HEK293 (cell line): Measurements from ENCODE around the gene SENP7.

ENCODE experiments used
- CTCF ChIA-PET: fragments of 350-600 bp; formaldehyde crosslinking; extraction: SDS; loops from one replicate; lab custom pipeline; 2021; ENCODE audit warnings: antibody characterized with exemption; lab: Yijun Ruan, JAX
- POLR2A ChIA-PET: fragments of 300-600 bp; formaldehyde crosslinking; extraction: SDS; loops from one replicate; lab custom pipeline; 2020; ENCODE audit warnings: antibody characterized with exemption, inconsistent platforms; lab: Yijun Ruan, JAX
- H3K27ac ChIP-seq: fragments of 200-500 bp; sonication (Bioruptor generic); 2 replicates; pipeline ENCODE4 v1.5.1; 2014; ENCODE audit warnings: low read depth, low read length, control low read depth, inconsistent platforms; ENCODE audit errors: extremely low read depth
- H3K36me3 ChIP-seq, 2 experiments: fragments of 200-500 bp in 1 of 2; sonication (Bioruptor generic) in 1 of 2; 1 replicate in 1 of 2; 2 replicates in 1 of 2; pipeline ENCODE4 v1.5.1; 2014 to 2017; ENCODE audit warnings: inconsistent platforms in 2 of 2, low read length in 2 of 2; ENCODE audit not compliant: control insufficient read depth in 2 of 2, insufficient read depth in 1 of 2
- H3K4me1 ChIP-seq: fragments of 200-500 bp; sonication (Bioruptor generic); 2 replicates; pipeline ENCODE4 v1.5.1; 2014; ENCODE audit warnings: mild to moderate bottlenecking, low read length, inconsistent platforms; ENCODE audit not compliant: control insufficient read depth, insufficient read depth
- H3K4me3 ChIP-seq: 2 replicates; pipeline ENCODE4 v1.5.1; 2011; ENCODE audit warnings: low read depth, mild to moderate bottlenecking, control low read depth, low read length, moderate library complexity
- H3K9me3 ChIP-seq: fragments of 200-500 bp; sonication (Bioruptor generic); 2 replicates; pipeline ENCODE4 v1.5.1; 2014; ENCODE audit warnings: low read depth, low read length, inconsistent platforms; ENCODE audit not compliant: control insufficient read depth, insufficient read depth
- BCL11A ChIP-seq: fragments of 450-650 bp; formaldehyde crosslinking; IDR thresholded peaks from 2 replicates; pipeline ENCODE4 v1.5.1; 2016; ENCODE audit warnings: low read depth, missing biosample characterization, missing genetic modification characterization
- BCL11B ChIP-seq: fragments of 450-650 bp; formaldehyde crosslinking; IDR thresholded peaks from 2 replicates; pipeline ENCODE4 v1.5.1; 2016; ENCODE audit warnings: low read depth, missing biosample characterization, missing genetic modification characterization
- FEZF1 ChIP-seq: fragments of 450-650 bp; formaldehyde crosslinking; IDR thresholded peaks from 2 replicates; pipeline ENCODE4 v1.5.1; 2016; ENCODE audit warnings: missing biosample characterization, missing genetic modification characterization
- IKZF3 ChIP-seq: fragments of 450-650 bp; IDR thresholded peaks from 2 replicates; pipeline ENCODE4 v1.5.0; 2018; ENCODE audit warnings: missing biosample characterization, mild to moderate bottlenecking, missing genetic modification characterization, moderate library complexity
- KLF10 ChIP-seq: fragments of 450-650 bp; IDR thresholded peaks from 2 replicates; pipeline ENCODE4 v1.5.1; 2018; ENCODE audit warnings: missing biosample characterization, mild to moderate bottlenecking, missing genetic modification characterization
- PRDM1 ChIP-seq: fragments of 450-650 bp; formaldehyde crosslinking; IDR thresholded peaks from 2 replicates; pipeline ENCODE4; 2016; ENCODE audit warnings: missing biosample characterization, missing genetic modification characterization
- SCRT1 ChIP-seq: fragments of 450-650 bp; formaldehyde crosslinking; IDR thresholded peaks from 2 replicates; pipeline ENCODE4 v1.5.1; 2016; ENCODE audit warnings: missing biosample characterization, missing genetic modification characterization, borderline replicate concordance
- SCRT2 ChIP-seq: fragments of 450-650 bp; formaldehyde crosslinking; IDR thresholded peaks from 2 replicates; pipeline ENCODE4 v1.5.1; 2016; ENCODE audit warnings: missing biosample characterization, missing genetic modification characterization
- TRIM28 ChIP-seq: IDR thresholded peaks from 2 replicates; pipeline ENCODE4 v1.6.1; 2011; ENCODE audit warnings: low read length, control low read depth, borderline replicate concordance
- ZEB2 ChIP-seq: fragments of 450-650 bp; formaldehyde crosslinking; IDR thresholded peaks from 2 replicates; pipeline ENCODE4 v1.5.1; 2016; ENCODE audit warnings: missing biosample characterization, missing genetic modification characterization
- ZNF157 ChIP-seq: fragments of 450-650 bp; formaldehyde crosslinking; IDR thresholded peaks from 2 replicates; pipeline ENCODE4 v1.5.1; 2016; ENCODE audit warnings: missing biosample characterization, missing genetic modification characterization
- ZNF211 ChIP-seq: fragments of 450-650 bp; formaldehyde crosslinking; IDR thresholded peaks from 2 replicates; pipeline ENCODE4 v1.5.1; 2016; ENCODE audit warnings: low read depth, missing biosample characterization, missing genetic modification characterization
- ZNF274 ChIP-seq, 2 experiments: fragments of 200-500 bp in 1 of 2; fragments of 450-650 bp in 1 of 2; sonication (Bioruptor generic) in 1 of 2; formaldehyde crosslinking in 1 of 2; IDR thresholded peaks; 2 replicates each; pipeline versions ENCODE4 v1.5.1 to v1.6.1; 2014 to 2016; ENCODE audit warnings: borderline replicate concordance in 1 of 2, inconsistent platforms in 1 of 2, low read length in 1 of 2, missing biosample characterization in 1 of 2, missing genetic modification characterization in 1 of 2
- ZNF324 ChIP-seq: fragments of 450-650 bp; formaldehyde crosslinking; IDR thresholded peaks from 2 replicates; pipeline ENCODE4 v1.5.1; 2016; ENCODE audit warnings: missing biosample characterization, missing genetic modification characterization
- ZNF350 ChIP-seq: fragments of 450-650 bp; formaldehyde crosslinking; IDR thresholded peaks from 2 replicates; pipeline ENCODE4 v1.5.0; 2017; ENCODE audit warnings: missing biosample characterization, mild to moderate bottlenecking, missing genetic modification characterization
- ZNF354C ChIP-seq: fragments of 450-650 bp; formaldehyde crosslinking; IDR thresholded peaks from 2 replicates; pipeline ENCODE4 v1.5.1; 2016; ENCODE audit warnings: missing biosample characterization, missing genetic modification characterization, low read depth, borderline replicate concordance
- ZNF501 ChIP-seq: fragments of 450-650 bp; formaldehyde crosslinking; IDR thresholded peaks from 2 replicates; pipeline ENCODE4 v1.5.1; 2016; ENCODE audit warnings: missing biosample characterization, missing genetic modification characterization
- ZNF555 ChIP-seq: fragments of 450-650 bp; formaldehyde crosslinking; conservative IDR thresholded peaks from 2 replicates; pipeline ENCODE4 v1.5.1; 2017; ENCODE audit warnings: missing biosample characterization, mild to moderate bottlenecking, missing genetic modification characterization, inconsistent platforms
- ZNF626 ChIP-seq: fragments of 450-650 bp; sonication (Bioruptor Pico); formaldehyde crosslinking; IDR thresholded peaks from 2 replicates; pipeline ENCODE4 v1.5.1; 2018; ENCODE audit warnings: missing biosample characterization, missing genetic modification characterization, inconsistent platforms
- ZNF704 ChIP-seq: fragments of 450-650 bp; formaldehyde crosslinking; IDR thresholded peaks from 2 replicates; pipeline ENCODE4 v1.5.1; 2016; ENCODE audit warnings: missing biosample characterization, missing genetic modification characterization
- ZSCAN4 ChIP-seq: fragments of 450-650 bp; formaldehyde crosslinking; IDR thresholded peaks from 2 replicates; pipeline ENCODE4 v1.5.1; 2017; ENCODE audit warnings: missing biosample characterization, missing genetic modification characterization
- TF ChIP-seq, protein P1 (sequence below): fragments of 450-650 bp; formaldehyde crosslinking; IDR thresholded peaks from 2 replicates; pipeline ENCODE4 v1.5.1; 2017; ENCODE audit warnings: missing biosample characterization, mild to moderate bottlenecking, missing genetic modification characterization, moderate library complexity
- TF ChIP-seq, protein P2 (sequence below): fragments of 450-650 bp; formaldehyde crosslinking; conservative IDR thresholded peaks from 2 replicates; pipeline ENCODE4 v1.5.1; 2016; ENCODE audit warnings: low read depth, missing biosample characterization, missing genetic modification characterization
- TF ChIP-seq, protein P3 (sequence below): sonication (generic); formaldehyde crosslinking; IDR thresholded peaks from 2 replicates; pipeline ENCODE4 v1.8.1; 2022; ENCODE audit warnings: mild to moderate bottlenecking, moderate library complexity, missing genetic modification reagents

The SENP7 gene

DNA sequence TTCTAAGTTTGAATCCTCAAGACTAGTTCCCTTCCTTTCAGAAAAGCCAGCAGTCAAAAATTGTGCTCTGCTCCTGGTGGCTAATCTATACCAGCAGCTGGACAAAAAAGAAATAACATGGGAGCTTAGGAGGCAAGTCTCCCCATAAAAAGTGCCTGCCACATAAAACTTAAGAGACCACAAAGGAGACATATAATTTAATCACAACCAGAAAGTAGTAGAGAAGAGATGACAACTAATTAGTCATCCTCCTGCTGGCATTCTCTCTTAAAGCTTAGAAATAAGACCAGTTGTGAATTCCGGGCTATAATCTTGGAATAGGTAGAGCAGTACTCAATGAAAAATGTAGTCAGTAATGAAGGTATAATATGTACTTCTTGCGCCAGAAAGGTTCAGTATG is 172.4 kb downstream of the SENP7 start:
- H3K4me1 ChIP-seq: no peaks in the 10 kb centered on the region
- POLR2A ChIA-PET: no interaction called here
- H3K9me3 ChIP-seq: no peaks in the 10 kb centered on the region
- CTCF ChIA-PET: no interaction called here
- H3K27ac ChIP-seq: no peak overlapping the region
- TF ChIP-seq ZNF555 (tag by site-specific recombination): no peak
- no peak for TF ChIP-seq ZEB2 (tag by site-specific recombination)
- TF ChIP-seq ZNF274 (IDR thresholded peaks at IDR 0.05; ENCODE audit: low read length): no peak
- TF ChIP-seq ZNF274 (tag by site-specific recombination; IDR thresholded peaks at IDR 0.05; ENCODE audit: borderline replicate concordance): no peak
- TF ChIP-seq ZNF501 (tag by site-specific recombination): no peak
- no peak for TF ChIP-seq ZNF704 (tag by site-specific recombination)
- TF ChIP-seq ZNF350 (tag by site-specific recombination): no peak
- TF ChIP-seq BCL11B: no peak
- TF ChIP-seq PRDM1 (tag by site-specific recombination): no peak
- no peak for TF ChIP-seq SCRT1
- TF ChIP-seq IKZF3 (tag by site-specific recombination): no peak
- TF ChIP-seq TRIM28: no peak
- TF ChIP-seq, protein P1, sequence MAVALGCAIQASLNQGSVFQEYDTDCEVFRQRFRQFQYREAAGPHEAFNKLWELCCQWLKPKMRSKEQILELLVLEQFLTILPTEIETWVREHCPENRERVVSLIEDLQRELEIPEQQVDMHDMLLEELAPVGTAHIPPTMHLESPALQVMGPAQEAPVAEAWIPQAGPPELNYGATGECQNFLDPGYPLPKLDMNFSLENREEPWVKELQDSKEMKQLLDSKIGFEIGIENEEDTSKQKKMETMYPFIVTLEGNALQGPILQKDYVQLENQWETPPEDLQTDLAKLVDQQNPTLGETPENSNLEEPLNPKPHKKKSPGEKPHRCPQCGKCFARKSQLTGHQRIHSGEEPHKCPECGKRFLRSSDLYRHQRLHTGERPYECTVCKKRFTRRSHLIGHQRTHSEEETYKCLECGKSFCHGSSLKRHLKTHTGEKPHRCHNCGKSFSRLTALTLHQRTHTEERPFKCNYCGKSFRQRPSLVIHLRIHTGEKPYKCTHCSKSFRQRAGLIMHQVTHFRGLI (tag by site-specific recombination): no peak
- no peak for TF ChIP-seq ZNF626
- TF ChIP-seq ZSCAN4 (tag by site-specific recombination): no peak
- no peak for TF ChIP-seq KLF10 (tag by site-specific recombination)
- no peak for TF ChIP-seq BCL11A
- TF ChIP-seq, protein P2, sequence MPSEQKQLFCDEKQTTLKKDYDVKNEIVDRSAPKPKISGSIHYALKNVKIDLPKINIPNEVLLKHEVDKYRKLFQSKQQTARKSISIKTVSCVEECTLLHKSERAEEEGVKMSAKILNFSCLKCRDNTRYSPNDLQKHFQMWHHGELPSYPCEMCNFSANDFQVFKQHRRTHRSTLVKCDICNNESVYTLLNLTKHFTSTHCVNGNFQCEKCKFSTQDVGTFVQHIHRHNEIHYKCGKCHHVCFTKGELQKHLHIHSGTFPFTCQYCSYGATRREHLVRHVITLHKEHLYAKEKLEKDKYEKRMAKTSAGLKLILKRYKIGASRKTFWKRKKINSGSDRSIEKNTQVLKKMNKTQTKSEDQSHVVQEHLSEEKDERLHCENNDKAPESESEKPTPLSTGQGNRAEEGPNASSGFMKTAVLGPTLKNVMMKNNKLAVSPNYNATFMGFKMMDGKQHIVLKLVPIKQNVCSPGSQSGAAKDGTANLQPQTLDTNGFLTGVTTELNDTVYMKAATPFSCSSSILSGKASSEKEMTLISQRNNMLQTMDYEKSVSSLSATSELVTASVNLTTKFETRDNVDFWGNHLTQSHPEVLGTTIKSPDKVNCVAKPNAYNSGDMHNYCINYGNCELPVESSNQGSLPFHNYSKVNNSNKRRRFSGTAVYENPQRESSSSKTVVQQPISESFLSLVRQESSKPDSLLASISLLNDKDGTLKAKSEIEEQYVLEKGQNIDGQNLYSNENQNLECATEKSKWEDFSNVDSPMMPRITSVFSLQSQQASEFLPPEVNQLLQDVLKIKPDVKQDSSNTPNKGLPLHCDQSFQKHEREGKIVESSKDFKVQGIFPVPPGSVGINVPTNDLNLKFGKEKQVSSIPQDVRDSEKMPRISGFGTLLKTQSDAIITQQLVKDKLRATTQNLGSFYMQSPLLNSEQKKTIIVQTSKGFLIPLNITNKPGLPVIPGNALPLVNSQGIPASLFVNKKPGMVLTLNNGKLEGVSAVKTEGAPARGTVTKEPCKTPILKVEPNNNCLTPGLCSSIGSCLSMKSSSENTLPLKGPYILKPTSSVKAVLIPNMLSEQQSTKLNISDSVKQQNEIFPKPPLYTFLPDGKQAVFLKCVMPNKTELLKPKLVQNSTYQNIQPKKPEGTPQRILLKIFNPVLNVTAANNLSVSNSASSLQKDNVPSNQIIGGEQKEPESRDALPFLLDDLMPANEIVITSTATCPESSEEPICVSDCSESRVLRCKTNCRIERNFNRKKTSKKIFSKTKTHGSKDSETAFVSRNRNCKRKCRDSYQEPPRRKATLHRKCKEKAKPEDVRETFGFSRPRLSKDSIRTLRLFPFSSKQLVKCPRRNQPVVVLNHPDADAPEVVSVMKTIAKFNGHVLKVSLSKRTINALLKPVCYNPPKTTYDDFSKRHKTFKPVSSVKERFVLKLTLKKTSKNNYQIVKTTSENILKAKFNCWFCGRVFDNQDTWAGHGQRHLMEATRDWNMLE (tag by site-specific recombination): no peak
- no peak for TF ChIP-seq ZNF157
- no peak overlapping the region for H3K4me3 ChIP-seq
- no peaks in the 10 kb centered on the region for H3K36me3 ChIP-seq

- Histone ChIP-seq H3K9me3 (no peaks in the 10 kb centered on the region), H3K4me1 (no peaks in the 10 kb centered on the region), H3K27ac (no peak overlapping the region), H3K36me3 (no peaks in the 10 kb centered on the region), H3K4me3 (no peak overlapping the region)
- ChIA-PET CTCF (no interaction called here), POLR2A (no interaction called here)
- TF ChIP-seq ZNF354C (tag by site-specific recombination) (no peak), FEZF1 (no peak), ZSCAN4 (tag by site-specific recombination) (no peak), ZNF211 (tag by site-specific recombination) (no peak), ZNF324 (tag by site-specific recombination) (no peak), SCRT2 (tag by site-specific recombination) (no peak)
- TF ChIP-seq, protein P3, sequence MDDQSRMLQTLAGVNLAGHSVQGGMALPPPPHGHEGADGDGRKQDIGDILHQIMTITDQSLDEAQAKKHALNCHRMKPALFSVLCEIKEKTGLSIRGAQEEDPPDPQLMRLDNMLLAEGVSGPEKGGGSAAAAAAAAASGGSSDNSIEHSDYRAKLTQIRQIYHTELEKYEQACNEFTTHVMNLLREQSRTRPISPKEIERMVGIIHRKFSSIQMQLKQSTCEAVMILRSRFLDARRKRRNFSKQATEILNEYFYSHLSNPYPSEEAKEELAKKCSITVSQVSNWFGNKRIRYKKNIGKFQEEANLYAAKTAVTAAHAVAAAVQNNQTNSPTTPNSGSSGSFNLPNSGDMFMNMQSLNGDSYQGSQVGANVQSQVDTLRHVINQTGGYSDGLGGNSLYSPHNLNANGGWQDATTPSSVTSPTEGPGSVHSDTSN (CRISPR knock-in tag): no peak
These were observed 179.1 kb downstream of the SENP7 start for GRCh38 chr3:101333883-101334282.
